Caco-2 (cell line): ENCODE measurements around the gene ESPNL. TPM values are rescaled to one million over a fixed set of nuclear protein-coding genes. Genes with fewer than 3 reads are reported as not detected.

Experiments
- Bru-seq: library from RNA; stranded (reverse); fragments of 400-500 nt; gene quantifications from one replicate; lab custom pipeline; 2021; lab: Mats Ljungman, UMichigan
- BruChase-seq, 2 experiments: library from RNA; stranded (reverse); fragments of 400-500 nt; gene quantifications; one replicate each; lab custom pipeline; 2021; lab: Mats Ljungman, UMichigan
- BruUV-seq: library from RNA; stranded (reverse); fragments of 400-500 nt; replicated peaks from 2 replicates; lab custom pipeline; 2021; lab: Mats Ljungman, UMichigan
- CTCF ChIA-PET: fragments of 300-600 bp; sonication (Branson Sonifier 250); formaldehyde crosslinking; loops from one replicate; lab custom pipeline; 2022; ENCODE audit warnings: antibody characterized with exemption; lab: Charles Lee
- POLR2A ChIA-PET: fragments of 300-600 bp; sonication (Branson Sonifier 250); formaldehyde crosslinking; loops from one replicate; lab custom pipeline; 2022; ENCODE audit warnings: antibody characterized with exemption; lab: Charles Lee
- DNase-seq, 2 experiments: peaks; one replicate each; pipeline versions ENCODE4 v3.0.0 to v3.0.0-alpha.2; 2020 to 2022
- H3K27me3 ChIP-seq: replicated peaks from 2 replicates; pipeline ENCODE4 v1.6.0; 2011; ENCODE audit warnings: low read length; ENCODE audit not compliant: control insufficient read depth, insufficient read depth
- H3K36me3 ChIP-seq: 2 replicates; pipeline ENCODE4 v1.5.1; 2011; ENCODE audit warnings: low read length; ENCODE audit not compliant: control insufficient read depth, insufficient read depth
- H3K4me1 ChIP-seq: fragments of 250-450 bp; sonication (Bioruptor Pico); 2 replicates; pipeline ENCODE4 v1.5.1; 2020; ENCODE audit warnings: mild to moderate bottlenecking
- H3K4me3 ChIP-seq: 2 replicates; pipeline ENCODE4 v1.5.1; 2011; ENCODE audit warnings: low read depth, mild to moderate bottlenecking, control low read depth, low read length
- H3K9me3 ChIP-seq: fragments of 250-450 bp; sonication (Bioruptor Pico); 2 replicates; pipeline ENCODE4 v1.5.1; 2020; ENCODE audit warnings: mild to moderate bottlenecking, moderate library complexity
- H3K27ac Mint-ChIP-seq: one replicate; pipeline ENCODE4 v1.8.0; 2022; ENCODE audit warnings: mixed read lengths; ENCODE audit not compliant: unreplicated experiment
- H3K27me3 Mint-ChIP-seq: one replicate; pipeline ENCODE4 v1.8.0; 2022; ENCODE audit warnings: mixed read lengths; ENCODE audit not compliant: insufficient read depth, unreplicated experiment
- H3K36me3 Mint-ChIP-seq: one replicate; pipeline ENCODE4 v1.8.0; 2022; ENCODE audit warnings: mild to moderate bottlenecking, mixed read lengths; ENCODE audit not compliant: insufficient read depth, unreplicated experiment
- H3K4me1 Mint-ChIP-seq: one replicate; pipeline ENCODE4 v1.8.0; 2022; ENCODE audit warnings: low read depth, mixed read lengths; ENCODE audit not compliant: unreplicated experiment
- H3K4me3 Mint-ChIP-seq: one replicate; pipeline ENCODE4 v1.8.0; 2022; ENCODE audit warnings: mild to moderate bottlenecking, moderate library complexity, mixed read lengths; ENCODE audit not compliant: unreplicated experiment
- H3K9me3 Mint-ChIP-seq: one replicate; pipeline ENCODE4 v1.8.0; 2022; ENCODE audit warnings: mixed read lengths; ENCODE audit not compliant: unreplicated experiment
- CTCF ChIP-seq, 2 experiments: fragments of 200-600 bp in 1 of 2; IDR thresholded peaks; 1 replicate in 1 of 2; 2 replicates in 1 of 2; pipeline versions ENCODE4 v1.5.1 to v1.8.0; 2011 to 2022; ENCODE audit warnings: antibody characterized with exemption in 1 of 2, control low read depth in 1 of 2, inconsistent platforms in 1 of 2, low read depth in 1 of 2, low read length in 1 of 2, mild to moderate bottlenecking in 1 of 2, moderate library complexity in 1 of 2; ENCODE audit not compliant: insufficient read depth in 1 of 2, severe bottlenecking in 1 of 2, unreplicated experiment in 1 of 2
- intact Hi-C: fragments of 100-400 bp; cut with micrococcal nuclease; formaldehyde crosslinking; loops from one replicate; pipeline ENCODE4 v1.10.0; 2022; ENCODE audit not compliant: unreplicated experiment
- long read RNA-seq: library from polyadenylated mRNA; stranded (forward); transcript quantifications from one replicate; pipeline ENCODE4 v2.0.0, GENCODE V29; 2022
- total RNA-seq: library from RNA; stranded (reverse); gene quantifications from 2 replicates; pipeline ENCODE4 v1.2.3, GENCODE V29; 2022

The ESPNL gene, protein sequence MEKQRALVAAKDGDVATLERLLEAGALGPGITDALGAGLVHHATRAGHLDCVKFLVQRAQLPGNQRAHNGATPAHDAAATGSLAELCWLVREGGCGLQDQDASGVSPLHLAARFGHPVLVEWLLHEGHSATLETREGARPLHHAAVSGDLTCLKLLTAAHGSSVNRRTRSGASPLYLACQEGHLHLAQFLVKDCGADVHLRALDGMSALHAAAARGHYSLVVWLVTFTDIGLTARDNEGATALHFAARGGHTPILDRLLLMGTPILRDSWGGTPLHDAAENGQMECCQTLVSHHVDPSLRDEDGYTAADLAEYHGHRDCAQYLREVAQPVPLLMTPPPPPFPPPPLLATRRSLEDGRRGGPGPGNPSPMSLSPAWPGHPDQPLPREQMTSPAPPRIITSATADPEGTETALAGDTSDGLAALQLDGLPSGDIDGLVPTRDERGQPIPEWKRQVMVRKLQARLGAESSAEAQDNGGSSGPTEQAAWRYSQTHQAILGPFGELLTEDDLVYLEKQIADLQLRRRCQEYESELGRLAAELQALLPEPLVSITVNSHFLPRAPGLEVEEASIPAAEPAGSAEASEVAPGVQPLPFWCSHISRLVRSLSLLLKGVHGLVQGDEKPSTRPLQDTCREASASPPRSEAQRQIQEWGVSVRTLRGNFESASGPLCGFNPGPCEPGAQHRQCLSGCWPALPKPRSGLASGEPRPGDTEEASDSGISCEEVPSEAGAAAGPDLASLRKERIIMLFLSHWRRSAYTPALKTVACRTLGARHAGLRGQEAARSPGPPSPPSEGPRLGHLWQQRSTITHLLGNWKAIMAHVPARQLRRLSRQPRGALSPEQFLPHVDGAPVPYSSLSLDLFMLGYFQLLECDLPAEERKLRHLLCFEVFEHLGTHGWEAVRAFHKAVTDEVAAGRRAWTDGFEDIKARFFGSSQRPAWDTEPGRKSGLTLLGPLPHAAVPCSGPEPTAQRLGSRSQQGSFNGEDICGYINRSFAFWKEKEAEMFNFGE
- total RNA-seq (not detected in 2 replicates), Bru-seq, nascent RNA (percentile 5 among the genes with signal in this experiment), BruChase-seq, experiment 1, labeled RNA remaining after a 2-hour chase (percentile 9 among the genes with signal in this experiment), BruChase-seq, experiment 2, labeled RNA remaining after a 6-hour chase (percentile 13 among the genes with signal in this experiment)
- long read RNA-seq, result 0 reads

DNA sequence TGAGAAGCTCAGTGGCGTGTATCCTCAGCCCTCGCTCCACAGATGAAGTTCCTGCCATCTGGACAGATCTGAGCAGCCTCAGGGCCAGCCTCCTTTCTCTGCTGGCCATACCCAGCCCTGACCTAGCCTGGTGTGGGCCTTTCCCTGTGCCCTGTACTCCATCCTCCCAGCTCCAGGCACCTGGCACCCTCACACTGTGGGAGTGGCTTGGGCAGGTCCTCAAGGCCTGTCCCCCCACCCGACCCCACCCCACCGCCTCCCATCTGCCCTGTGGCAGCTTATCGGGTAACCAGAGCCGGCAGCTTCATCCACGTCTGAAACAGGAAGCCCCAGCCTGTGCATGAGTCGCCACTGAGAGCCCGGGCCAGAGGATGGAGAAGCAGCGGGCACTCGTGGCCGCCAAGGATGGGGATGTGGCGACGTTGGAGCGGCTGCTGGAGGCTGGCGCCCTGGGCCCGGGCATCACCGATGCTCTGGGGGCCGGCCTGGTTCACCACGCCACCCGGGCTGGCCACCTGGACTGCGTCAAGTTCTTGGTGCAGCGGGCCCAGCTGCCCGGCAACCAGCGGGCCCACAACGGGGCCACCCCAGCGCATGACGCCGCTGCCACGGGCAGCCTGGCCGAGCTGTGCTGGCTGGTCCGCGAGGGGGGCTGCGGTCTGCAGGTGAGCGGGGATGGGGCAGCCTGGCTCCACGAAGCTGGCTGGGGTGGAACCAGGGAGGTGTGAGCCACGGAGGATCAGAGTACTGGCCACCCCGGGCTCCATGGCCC lies at the start of gene ESPNL:
Gene ESPNL, plus strand, starts transcription at position 292 of the 772 bp plus-strand sequence. Its CDS starts 80 bp downstream, at position 372.
- H3K27me3 ChIP-seq, result no peaks in the 10 kb centered on the region
- H3K4me3 ChIP-seq, result no peak within 1 kb of the TSS
- TF ChIP-seq CTCF (IDR thresholded peaks at IDR 0.05; ENCODE audit: insufficient read depth in 1 of 2, low read depth in 1 of 2, low read length in 1 of 2, severe bottlenecking in 1 of 2, unreplicated experiment in 1 of 2), result no peak
- Mint-ChIP-seq H3K27me3 (no peaks in the 10 kb centered on the region), H3K4me3 (no peak within 1 kb of the TSS), H3K36me3 (peaks cover 6% of the 10 kb centered on the region), H3K9me3 (no peaks in the 10 kb centered on the region), H3K27ac (no peak within 1 kb of the TSS), H3K4me1 (no peaks in the 10 kb centered on the region)
- intact Hi-C loops, result no loop called here
- ChIA-PET CTCF (no interaction called here), POLR2A (no interaction called here)
- BruUV-seq, result no TSS peak
- no peak for DNase-seq
- no peaks in the 10 kb centered on the region for H3K9me3 ChIP-seq
- no peaks in the 10 kb centered on the region for H3K36me3 ChIP-seq
- H3K4me1 ChIP-seq, result no peaks in the 10 kb centered on the region

GRCh38 chr2:238053191-238053776 lies 46.9 kb upstream of the ESPNL start:
- Mint-ChIP-seq H3K9me3 (no peaks in the 10 kb centered on the region), H3K27ac (no peak overlapping the region), H3K36me3 (peaks cover 5% of the 10 kb centered on the region), H3K27me3 (no peaks in the 10 kb centered on the region), H3K4me1 (no peaks in the 10 kb centered on the region), H3K4me3 (no peak overlapping the region)
- Histone ChIP-seq H3K4me3 (no peak overlapping the region), H3K27me3 (no peaks in the 10 kb centered on the region), H3K9me3 (no peaks in the 10 kb centered on the region), H3K36me3 (no peaks in the 10 kb centered on the region), H3K4me1 (no peaks in the 10 kb centered on the region)
- BruUV-seq, result no TSS peak
- ChIA-PET CTCF (no interaction called here), POLR2A (no interaction called here)
- no peak for DNase-seq
- intact Hi-C loops, result no loop called here
- no peak for TF ChIP-seq CTCF (IDR thresholded peaks at IDR 0.05; ENCODE audit: insufficient read depth in 1 of 2, low read depth in 1 of 2, low read length in 1 of 2, severe bottlenecking in 1 of 2, unreplicated experiment in 1 of 2)
